HG03571 (cell line): ENCODE measurements around the gene FCN3.
"Not testable (repeated sequence)": the region's sequence is repeated elsewhere in the genome, so short reads cannot be mapped to it uniquely, and the experiment has no call there.

Experiments used
- ATAC-seq: cut with Tn5 transposase; IDR thresholded peaks from one replicate; pipeline ENCODE4 v1.9.1; 2021; ENCODE audit not compliant: unreplicated experiment

Gene FCN3

GRCh38 chr1:27399251-27400025, 24.8 kb upstream of the FCN3 start:
- no peak for ATAC-seq

GRCh38 chr1:27398405-27399149, 24.0 kb upstream of the FCN3 start:
- no peak for ATAC-seq

DNA sequence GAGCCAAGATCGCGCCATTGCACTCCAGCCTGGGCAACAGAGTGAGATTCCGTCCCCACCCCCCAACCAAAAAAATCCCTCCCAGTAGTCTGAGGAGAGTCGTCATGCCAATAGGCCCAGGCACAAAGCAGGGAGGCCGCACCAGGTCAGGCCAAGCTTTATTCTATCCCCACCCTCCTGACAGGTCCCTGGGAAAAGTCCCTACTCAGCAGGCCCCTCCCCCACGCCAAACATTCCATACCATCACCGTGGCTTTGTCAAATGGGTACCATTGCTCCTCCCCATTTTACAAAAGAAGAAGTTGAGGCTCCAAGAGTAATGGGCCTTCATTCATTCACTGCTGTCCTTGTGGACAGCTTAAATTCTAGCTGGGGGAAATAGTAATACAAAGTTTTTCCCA, 23.1 kb upstream of the FCN3 start:
- ATAC-seq = no peak

GRCh38 chr1:27397110-27397509, 22.5 kb upstream of the FCN3 start:
- ATAC-seq = no peak

DNA sequence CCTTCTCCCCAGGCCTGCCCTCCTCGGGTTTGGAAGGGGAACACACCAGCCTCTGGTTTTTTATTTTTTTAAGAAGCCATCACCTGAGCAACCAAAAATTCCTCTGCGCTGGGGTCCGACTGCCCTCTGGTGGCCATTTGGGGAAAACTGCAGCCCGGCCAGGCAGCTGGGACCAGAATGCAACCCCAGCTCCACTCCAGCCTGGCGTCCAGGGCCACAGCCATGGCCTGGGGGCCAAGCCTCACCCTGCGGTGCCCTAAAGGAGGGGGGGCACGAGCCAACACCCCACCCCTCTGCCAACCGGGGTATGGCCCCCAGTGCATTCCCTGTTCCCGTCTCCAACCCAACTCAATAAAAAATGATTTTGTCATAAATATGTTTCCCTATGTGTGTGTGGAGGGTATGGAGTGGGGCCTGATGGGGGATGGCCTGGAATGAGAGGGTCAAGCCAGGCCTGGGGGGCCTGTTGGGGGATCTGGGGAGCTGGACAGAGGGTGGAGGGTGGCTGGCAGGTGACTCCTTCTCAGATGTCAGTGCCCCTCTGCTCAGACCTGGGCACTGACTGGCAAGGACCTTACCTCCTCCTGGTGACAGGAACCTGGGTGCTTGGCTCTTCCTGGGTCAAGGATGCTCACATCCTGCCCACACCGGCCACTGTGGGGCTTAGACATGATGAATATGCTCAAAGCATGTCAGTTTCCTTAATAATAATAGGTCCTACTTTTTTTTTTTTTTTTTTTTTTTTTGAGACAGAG, 21.0 kb upstream of the FCN3 start:
- ATAC-seq = no peak

DNA sequence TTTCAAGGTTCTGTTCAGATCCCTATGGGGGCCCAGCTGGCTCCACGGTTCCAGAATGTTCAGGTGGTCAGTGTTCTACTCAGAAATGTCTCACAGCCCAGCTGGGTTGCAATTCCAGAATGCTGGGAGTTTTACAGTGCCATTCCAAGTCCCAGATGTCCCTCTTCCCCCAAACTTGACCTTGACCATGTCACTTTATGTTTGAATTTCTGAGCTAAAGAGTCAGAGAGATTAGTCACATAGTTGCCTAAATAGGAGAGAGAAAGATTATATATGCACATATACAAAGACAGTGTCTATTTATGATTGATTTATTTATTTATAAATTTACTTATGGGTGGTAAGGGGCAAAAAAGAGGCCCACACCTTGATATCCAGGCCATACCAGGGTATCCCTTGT, 20.3 kb upstream of the FCN3 start:
- ATAC-seq = no peak

DNA sequence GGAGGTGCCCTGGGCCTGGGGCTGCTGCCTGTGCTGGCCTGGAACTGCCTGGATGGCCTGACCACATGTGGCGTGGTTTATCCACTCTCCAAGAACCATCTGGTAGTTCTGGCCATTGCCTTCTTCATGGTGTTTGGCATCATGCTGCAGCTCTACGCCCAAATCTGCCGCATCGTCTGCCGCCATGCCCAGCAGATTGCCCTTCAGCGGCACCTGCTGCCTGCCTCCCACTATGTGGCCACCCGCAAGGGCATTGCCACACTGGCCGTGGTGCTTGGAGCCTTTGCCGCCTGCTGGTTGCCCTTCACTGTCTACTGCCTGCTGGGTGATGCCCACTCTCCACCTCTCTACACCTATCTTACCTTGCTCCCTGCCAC, 19.6 kb upstream of the FCN3 start:
- no peak for ATAC-seq

DNA sequence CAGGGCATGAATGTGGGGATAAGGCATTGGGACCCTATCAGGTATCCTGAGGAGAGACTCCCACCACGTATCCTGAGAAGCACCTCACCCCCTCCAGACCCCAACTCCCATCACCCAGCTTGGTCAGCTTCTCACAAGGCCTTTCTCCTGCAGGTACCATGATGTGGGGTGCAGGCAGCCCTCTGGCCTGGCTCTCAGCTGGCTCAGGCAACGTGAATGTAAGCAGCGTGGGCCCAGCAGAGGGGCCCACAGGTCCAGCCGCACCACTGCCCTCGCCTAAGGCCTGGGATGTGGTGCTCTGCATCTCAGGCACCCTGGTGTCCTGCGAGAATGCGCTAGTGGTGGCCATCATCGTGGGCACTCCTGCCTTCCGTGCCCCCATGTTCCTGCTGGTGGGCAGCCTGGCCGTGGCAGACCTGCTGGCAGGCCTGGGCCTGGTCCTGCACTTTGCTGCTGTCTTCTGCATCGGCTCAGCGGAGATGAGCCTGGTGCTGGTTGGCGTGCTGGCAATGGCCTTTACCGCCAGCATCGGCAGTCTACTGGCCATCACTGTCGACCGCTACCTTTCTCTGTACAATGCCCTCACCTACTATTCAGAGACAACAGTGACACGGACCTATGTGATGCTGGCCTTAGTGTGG, 19.1 kb upstream of the FCN3 start:
- ATAC-seq = no peak

DNA sequence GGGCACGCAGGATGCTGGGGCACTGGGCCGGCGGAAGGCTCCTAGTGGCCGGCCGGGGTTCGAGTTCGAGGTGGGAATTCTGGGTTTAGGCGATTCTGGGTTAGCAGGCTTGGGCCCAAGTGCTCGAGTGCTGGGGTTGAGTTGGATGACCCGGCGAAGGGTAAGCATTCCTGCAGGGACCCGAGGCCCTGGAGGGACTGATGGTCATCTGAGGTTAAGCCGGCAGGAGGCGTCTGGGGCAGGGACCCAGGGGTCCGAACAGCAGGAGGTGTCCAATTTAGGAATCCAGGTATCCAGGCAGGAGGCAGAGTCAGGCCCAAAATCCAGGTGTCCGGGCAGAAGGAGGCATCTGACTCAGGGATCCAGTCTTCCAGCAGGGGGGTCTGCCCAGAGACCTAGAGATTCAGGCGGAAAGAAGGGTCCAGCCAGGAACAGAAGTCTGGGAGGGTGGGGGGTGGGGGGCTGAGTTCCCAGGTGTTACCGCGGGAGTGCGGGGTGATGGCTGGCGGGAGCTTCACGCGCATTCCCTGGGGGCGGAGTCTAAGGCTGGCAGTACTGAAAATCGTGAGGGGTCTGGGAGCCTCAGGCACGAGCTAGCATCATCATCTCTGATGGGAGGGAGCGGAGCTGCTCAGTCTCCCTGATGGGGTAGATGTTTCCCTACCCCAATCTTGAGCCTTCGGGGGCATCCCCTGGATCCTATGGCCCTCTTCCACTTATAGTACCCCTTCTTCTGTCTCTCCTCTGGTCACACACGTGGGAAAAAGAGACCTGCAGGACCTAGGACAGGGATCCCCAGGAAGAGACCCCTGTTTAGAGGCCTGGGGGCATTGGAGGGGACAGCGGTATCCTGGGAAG, 18.4 kb upstream of the FCN3 start:
- no peak for ATAC-seq

DNA sequence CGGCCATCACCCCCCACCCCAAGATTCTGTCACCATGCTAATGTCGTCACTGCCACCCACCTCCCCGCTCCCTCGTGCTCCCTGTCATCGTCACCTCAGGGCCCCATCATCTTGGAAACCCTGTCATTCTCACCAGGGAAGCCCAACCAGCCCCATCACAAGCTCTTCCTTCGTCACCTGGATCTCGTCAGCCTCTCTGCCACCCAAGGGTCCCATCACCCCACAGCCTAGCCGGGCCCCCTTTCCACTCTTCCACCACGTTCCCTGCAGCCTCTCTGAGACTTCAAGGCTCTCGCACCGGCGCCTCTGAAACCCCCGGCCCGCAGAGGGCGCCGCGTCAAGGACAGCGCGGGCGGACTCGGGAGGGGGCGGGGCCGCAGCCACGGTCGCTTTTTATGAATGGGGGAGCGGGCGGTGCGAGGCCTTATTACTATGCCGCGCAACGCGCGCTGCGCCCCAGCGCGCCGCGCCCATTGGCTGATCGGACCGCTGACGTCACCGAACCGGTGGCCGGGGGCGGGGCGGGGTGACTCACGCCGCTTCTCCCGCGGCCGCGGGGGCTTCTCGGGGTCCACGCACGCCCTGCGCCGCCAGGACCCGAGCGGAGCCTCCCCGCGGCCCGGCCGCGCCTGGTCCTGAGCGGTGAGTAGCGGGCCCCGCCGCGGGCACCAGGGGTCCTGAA, 17.6 kb upstream of the FCN3 start, which contains the start of gene GPR3:
Gene GPR3 (plus strand): TSS at position 527 of the 682 bp plus-strand sequence. CDS start 1,177 bp downstream, outside the sequence.
- peak; percentile 65 for ATAC-seq

- no peak for ATAC-seq
Measured at GRCh38 chr1:27391511-27392095, 17.0 kb upstream of the FCN3 start.

DNA sequence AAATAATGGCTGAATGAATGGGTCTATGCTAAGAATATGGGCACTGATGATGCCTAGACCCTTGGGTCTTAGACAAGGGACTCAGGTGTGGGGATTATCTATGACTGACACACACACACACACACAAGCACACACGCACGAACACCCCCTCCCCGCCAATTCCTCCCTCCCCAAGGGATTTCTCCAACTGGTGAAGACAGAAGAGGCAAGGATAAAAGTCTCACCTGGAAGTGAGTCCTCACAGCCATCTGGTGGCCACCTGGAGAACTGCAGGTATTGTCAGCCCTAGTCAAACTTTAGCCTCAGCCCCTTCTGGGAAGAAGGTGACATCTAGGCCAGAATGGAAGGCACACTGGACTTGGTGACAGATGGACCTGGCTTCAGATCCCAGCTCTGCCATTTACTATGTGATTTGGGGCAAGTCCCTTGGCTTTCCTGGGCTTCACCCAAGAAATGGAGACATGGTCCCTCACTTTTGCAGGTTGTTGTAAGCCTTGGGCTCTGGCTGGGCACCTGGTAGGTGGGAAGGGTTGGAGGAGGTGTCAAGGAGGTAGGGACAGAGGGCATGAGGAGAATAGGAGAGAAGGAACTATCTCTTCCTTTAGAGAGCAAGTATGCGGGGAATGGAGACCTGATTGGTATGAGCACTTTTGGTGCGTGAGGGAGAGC, 13.8 kb upstream of the FCN3 start:
- ATAC-seq = no peak

DNA sequence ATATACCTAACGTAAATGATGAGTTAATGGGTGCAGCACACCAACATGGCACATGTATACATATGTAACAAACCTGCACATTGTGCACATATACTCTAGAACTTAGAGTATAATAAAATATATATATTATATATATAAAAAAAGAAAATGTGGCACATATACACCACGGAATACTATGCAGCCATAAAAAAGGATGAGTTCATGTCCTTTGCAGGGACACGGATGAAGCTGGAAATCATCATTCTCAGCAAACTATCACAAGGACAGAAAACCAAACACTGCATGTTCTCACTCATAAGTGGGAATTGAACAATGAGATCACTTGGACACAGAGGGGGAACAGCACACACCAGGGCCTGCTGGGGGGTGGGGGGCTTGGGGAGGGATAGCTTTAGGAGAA, 10.2 kb upstream of the FCN3 start:
- ATAC-seq = not testable (repeated sequence)

DNA sequence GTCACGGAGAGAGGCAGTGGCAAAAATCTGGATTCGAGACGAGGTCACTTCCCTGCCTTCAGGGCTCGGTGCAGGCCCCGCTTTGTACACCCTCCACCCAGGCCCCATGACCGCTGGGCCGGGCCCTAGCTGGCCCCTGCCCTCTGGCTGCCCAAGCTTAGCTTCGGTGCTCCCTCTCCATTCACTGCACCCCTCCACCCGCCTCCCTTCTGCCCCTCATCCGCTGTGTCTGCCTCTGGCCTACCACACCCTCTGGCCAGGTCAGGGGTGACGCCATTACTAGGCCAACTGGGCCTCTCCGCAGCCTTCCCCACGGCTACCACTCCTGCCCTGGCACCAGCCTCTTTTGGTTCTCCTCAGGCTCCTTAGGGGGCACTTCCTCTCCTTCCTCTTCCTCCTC, 9.0 kb upstream of the FCN3 start:
- ATAC-seq = no peak

GRCh38 chr1:27383039-27383605, 8.5 kb upstream of the FCN3 start, which contains the start of gene CD164L2:
Gene CD164L2, minus strand, starts transcription at chr1:27383333. Its CDS starts 94 bp downstream, at chr1:27383239.
- no peak for ATAC-seq

- no peak for ATAC-seq
Measured at GRCh38 chr1:27381969-27382762, 7.5 kb upstream of the FCN3 start.
